ENCODE measurements around the gene C1orf210.

- TF ChIP-seq RCOR1 (IDR thresholded peaks at IDR 0.05; ENCODE audit: insufficient replicate concordance, low read length), result no peak
- TF ChIP-seq CTCF (conservative IDR thresholded peaks at IDR 0.05; ENCODE audit: low read depth, low read length), result no peak
- no peak for TF ChIP-seq MAZ (IDR thresholded peaks at IDR 0.05; ENCODE audit: borderline replicate concordance, low read depth, low read length)
- TF ChIP-seq SMC3 (IDR thresholded peaks at IDR 0.05; ENCODE audit: low read depth, low read length), result no peak
- no peak for TF ChIP-seq POLR2A (IDR thresholded peaks at IDR 0.05; ENCODE audit: low read depth, low read length)
- no peak for TF ChIP-seq MXI1 (IDR thresholded peaks at IDR 0.05; ENCODE audit: borderline replicate concordance, low read depth, low read length)
- TF ChIP-seq CEBPB (IDR thresholded peaks at IDR 0.05; ENCODE audit: low read depth, low read length), result no peak
These were observed 51.8 kb downstream of the C1orf210 start for GRCh38 chr1:43233631-43234030.
